ENCODE results near the gene TADA2A.
"Not testable (repeated sequence)": the region's sequence is repeated elsewhere in the genome, so short reads cannot be mapped to it uniquely, and the experiment has no call there.

Gene TADA2A

GRCh38 chr17:37399265-37399803, 7.4 kb upstream of the TADA2A start:
- DNase-seq (ENCODE audit: low read depth), result no peak

- no peak for DNase-seq (ENCODE audit: low read depth)
Observed at GRCh38 chr17:37400505-37400904, 6.2 kb upstream of the TADA2A start.

- DNase-seq (ENCODE audit: low read depth), result not testable (repeated sequence)
Observed at GRCh38 chr17:37405522-37405921, 1.2 kb upstream of the TADA2A start.

- no peak for DNase-seq (ENCODE audit: low read depth)
Observed at GRCh38 chr17:37405955-37406634, 591 bp upstream of the TADA2A start.

- not testable (repeated sequence) for DNase-seq (ENCODE audit: low read depth)
Observed at GRCh38 chr17:37408145-37408479, 1.4 kb downstream of the TADA2A start.

- no peak for DNase-seq (ENCODE audit: low read depth)
Observed at GRCh38 chr17:37410357-37410756, 3.7 kb downstream of the TADA2A start.

GRCh38 chr17:37413875-37414519, 7.3 kb downstream of the TADA2A start:
- no peak for DNase-seq (ENCODE audit: low read depth)

GRCh38 chr17:37417852-37418251, 11.2 kb downstream of the TADA2A start:
- no peak for DNase-seq (ENCODE audit: low read depth)

GRCh38 chr17:37422971-37423625, 16.4 kb downstream of the TADA2A start:
- DNase-seq (ENCODE audit: low read depth), result no peak

- DNase-seq (ENCODE audit: low read depth), result no peak
Observed at GRCh38 chr17:37425268-37425667, 18.6 kb downstream of the TADA2A start.

GRCh38 chr17:37429039-37429438, 22.4 kb downstream of the TADA2A start:
- no peak for DNase-seq (ENCODE audit: low read depth)

- DNase-seq (ENCODE audit: low read depth), result no peak
Observed at GRCh38 chr17:37429453-37429852, 22.8 kb downstream of the TADA2A start.

GRCh38 chr17:37430051-37430627, 23.5 kb downstream of the TADA2A start:
- DNase-seq (ENCODE audit: low read depth), result no peak

- DNase-seq (ENCODE audit: low read depth), result no peak
Observed at GRCh38 chr17:37432671-37433070, 26.0 kb downstream of the TADA2A start.

GRCh38 chr17:37438141-37438540, 31.5 kb downstream of the TADA2A start:
- DNase-seq (ENCODE audit: low read depth), result no peak

GRCh38 chr17:37440424-37440823, 33.7 kb downstream of the TADA2A start:
- no peak for DNase-seq (ENCODE audit: low read depth)

- not testable (repeated sequence) for DNase-seq (ENCODE audit: low read depth)
Observed at GRCh38 chr17:37441369-37442014, 34.8 kb downstream of the TADA2A start.

GRCh38 chr17:37446027-37446426, 39.3 kb downstream of the TADA2A start:
- DNase-seq (ENCODE audit: low read depth), result no peak

- DNase-seq (ENCODE audit: low read depth), result no peak
Observed at GRCh38 chr17:37447641-37448040, 41.0 kb downstream of the TADA2A start.

GRCh38 chr17:37450112-37450511, 43.4 kb downstream of the TADA2A start:
- no peak for DNase-seq (ENCODE audit: low read depth)

GRCh38 chr17:37457801-37458200, 51.1 kb downstream of the TADA2A start:
- not testable (repeated sequence) for DNase-seq (ENCODE audit: low read depth)

- no peak for DNase-seq (ENCODE audit: low read depth)
Observed at GRCh38 chr17:37458805-37459204, 52.1 kb downstream of the TADA2A start.

Data from activated T-helper 9 cell treated with anti-CD3 and anti-CD28 coated beads, Interleukin-2, amount 50 U/mL, for 16 hours (primary cell).